HepG2 (cell line): ENCODE data around the gene CXCL17. TPM values are rescaled to one million over a fixed set of nuclear protein-coding genes. Genes with fewer than 3 reads are reported as not detected.

ENCODE experiments used
- DPF2 ChIP-seq: sonication (generic); formaldehyde crosslinking; IDR thresholded peaks from 2 replicates; pipeline ENCODE4 v1.4.0; 2020; ENCODE audit warnings: mild to moderate bottlenecking, low read depth, missing genetic modification reagents, borderline replicate concordance
- ELF3 ChIP-seq: IDR thresholded peaks from 2 replicates; pipeline ENCODE4 v1.6.1; 2016; ENCODE audit warnings: missing genetic modification reagents, missing compliant biosample characterization
- HDAC1 ChIP-seq: sonication (generic); formaldehyde crosslinking; IDR thresholded peaks from 2 replicates; pipeline ENCODE4 v1.5.1; 2020; ENCODE audit warnings: mild to moderate bottlenecking, missing genetic modification reagents
- KDM2A ChIP-seq: sonication (generic); formaldehyde crosslinking; IDR thresholded peaks from 2 replicates; pipeline ENCODE4 v1.4.0; 2020; ENCODE audit warnings: low read depth, missing genetic modification reagents, borderline replicate concordance
- RCOR2 ChIP-seq: IDR thresholded peaks from 2 replicates; pipeline ENCODE4 v1.6.1; 2016; ENCODE audit warnings: missing biosample characterization, missing genetic modification reagents
- SIX1 ChIP-seq: sonication (generic); formaldehyde crosslinking; IDR thresholded peaks from 2 replicates; pipeline ENCODE4 v1.4.0; 2020; ENCODE audit warnings: missing genetic modification reagents, borderline replicate concordance
- TBX2 ChIP-seq: sonication (generic); formaldehyde crosslinking; IDR thresholded peaks from 2 replicates; pipeline ENCODE4 v1.5.0; 2020; ENCODE audit warnings: missing genetic modification reagents, mild to moderate bottlenecking, borderline replicate concordance
- TFDP1 ChIP-seq: IDR thresholded peaks from 2 replicates; pipeline ENCODE4 v1.6.1; 2016; ENCODE audit warnings: missing compliant biosample characterization, missing genetic modification reagents, borderline replicate concordance
- THRA ChIP-seq: sonication (generic); formaldehyde crosslinking; IDR thresholded peaks from 2 replicates; pipeline ENCODE4 v1.4.0; 2020; ENCODE audit warnings: missing genetic modification reagents, borderline replicate concordance
- USF2 ChIP-seq, 2 experiments: sonication (generic) in 1 of 2; formaldehyde crosslinking in 1 of 2; IDR thresholded peaks; 2 replicates each; pipeline versions ENCODE4 v1.5.1 to v1.6.1; 2011 to 2020; ENCODE audit warnings: borderline replicate concordance in 1 of 2, low read depth in 1 of 2, low read length in 1 of 2, mild to moderate bottlenecking in 1 of 2, missing genetic modification reagents in 1 of 2, moderate library complexity in 1 of 2
- polyA plus RNA-seq, 8 experiments: library from polyadenylated mRNA; depleted of rRNA in 3 of 8; stranded (reverse) in 7 of 8; unstranded in 1 of 8; fragments of >200 nt; fragmentation: Illumina TruSeq in 4 of 8; extraction: Trizol in 4 of 8; gene quantifications; 2 replicates each; pipeline versions ENCODE4 v1.2.1 to v1.2.3, GENCODE V29; 2011 to 2016; ENCODE audit warnings: low read depth in 4 of 8, missing spikeins in 1 of 8, mixed read lengths in 1 of 8; ENCODE audit not compliant: insufficient read depth in 1 of 8
- total RNA-seq, 5 experiments: library from RNA; depleted of rRNA; stranded (reverse); fragments of >200 nt; fragmentation: Illumina TruSeq; extraction: Trizol; gene quantifications; 2 replicates each; pipeline ENCODE4 v1.2.3, GENCODE V29; 2016; ENCODE audit warnings: low read depth in 1 of 5
- TF ChIP-seq, protein P1 (sequence below): IDR thresholded peaks from 2 replicates; pipeline ENCODE4 v1.6.1; 2016; ENCODE audit warnings: low read depth, missing genetic modification reagents, missing compliant biosample characterization
- TF ChIP-seq, protein P2 (sequence below): sonication (generic); formaldehyde crosslinking; IDR thresholded peaks from 2 replicates; pipeline ENCODE4 v1.4.0; 2020; ENCODE audit warnings: missing genetic modification reagents, mild to moderate bottlenecking, borderline replicate concordance

CXCL17 gene
- total and polyA plus RNA-seq, 2 of the 13 experiments (the other 11 are each of a cell fraction or from before 2014, with no cell fraction given): 0.12 TPM; not detected in 1

- TF ChIP-seq, protein P1, sequence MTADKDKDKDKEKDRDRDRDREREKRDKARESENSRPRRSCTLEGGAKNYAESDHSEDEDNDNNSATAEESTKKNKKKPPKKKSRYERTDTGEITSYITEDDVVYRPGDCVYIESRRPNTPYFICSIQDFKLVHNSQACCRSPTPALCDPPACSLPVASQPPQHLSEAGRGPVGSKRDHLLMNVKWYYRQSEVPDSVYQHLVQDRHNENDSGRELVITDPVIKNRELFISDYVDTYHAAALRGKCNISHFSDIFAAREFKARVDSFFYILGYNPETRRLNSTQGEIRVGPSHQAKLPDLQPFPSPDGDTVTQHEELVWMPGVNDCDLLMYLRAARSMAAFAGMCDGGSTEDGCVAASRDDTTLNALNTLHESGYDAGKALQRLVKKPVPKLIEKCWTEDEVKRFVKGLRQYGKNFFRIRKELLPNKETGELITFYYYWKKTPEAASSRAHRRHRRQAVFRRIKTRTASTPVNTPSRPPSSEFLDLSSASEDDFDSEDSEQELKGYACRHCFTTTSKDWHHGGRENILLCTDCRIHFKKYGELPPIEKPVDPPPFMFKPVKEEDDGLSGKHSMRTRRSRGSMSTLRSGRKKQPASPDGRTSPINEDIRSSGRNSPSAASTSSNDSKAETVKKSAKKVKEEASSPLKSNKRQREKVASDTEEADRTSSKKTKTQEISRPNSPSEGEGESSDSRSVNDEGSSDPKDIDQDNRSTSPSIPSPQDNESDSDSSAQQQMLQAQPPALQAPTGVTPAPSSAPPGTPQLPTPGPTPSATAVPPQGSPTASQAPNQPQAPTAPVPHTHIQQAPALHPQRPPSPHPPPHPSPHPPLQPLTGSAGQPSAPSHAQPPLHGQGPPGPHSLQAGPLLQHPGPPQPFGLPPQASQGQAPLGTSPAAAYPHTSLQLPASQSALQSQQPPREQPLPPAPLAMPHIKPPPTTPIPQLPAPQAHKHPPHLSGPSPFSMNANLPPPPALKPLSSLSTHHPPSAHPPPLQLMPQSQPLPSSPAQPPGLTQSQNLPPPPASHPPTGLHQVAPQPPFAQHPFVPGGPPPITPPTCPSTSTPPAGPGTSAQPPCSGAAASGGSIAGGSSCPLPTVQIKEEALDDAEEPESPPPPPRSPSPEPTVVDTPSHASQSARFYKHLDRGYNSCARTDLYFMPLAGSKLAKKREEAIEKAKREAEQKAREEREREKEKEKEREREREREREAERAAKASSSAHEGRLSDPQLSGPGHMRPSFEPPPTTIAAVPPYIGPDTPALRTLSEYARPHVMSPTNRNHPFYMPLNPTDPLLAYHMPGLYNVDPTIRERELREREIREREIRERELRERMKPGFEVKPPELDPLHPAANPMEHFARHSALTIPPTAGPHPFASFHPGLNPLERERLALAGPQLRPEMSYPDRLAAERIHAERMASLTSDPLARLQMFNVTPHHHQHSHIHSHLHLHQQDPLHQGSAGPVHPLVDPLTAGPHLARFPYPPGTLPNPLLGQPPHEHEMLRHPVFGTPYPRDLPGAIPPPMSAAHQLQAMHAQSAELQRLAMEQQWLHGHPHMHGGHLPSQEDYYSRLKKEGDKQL (CRISPR knock-in tag): peak; percentile 63; the same call in 1 of the 2 replicates
- TF ChIP-seq TBX2: peak; percentile 93
- TF ChIP-seq, protein P2, sequence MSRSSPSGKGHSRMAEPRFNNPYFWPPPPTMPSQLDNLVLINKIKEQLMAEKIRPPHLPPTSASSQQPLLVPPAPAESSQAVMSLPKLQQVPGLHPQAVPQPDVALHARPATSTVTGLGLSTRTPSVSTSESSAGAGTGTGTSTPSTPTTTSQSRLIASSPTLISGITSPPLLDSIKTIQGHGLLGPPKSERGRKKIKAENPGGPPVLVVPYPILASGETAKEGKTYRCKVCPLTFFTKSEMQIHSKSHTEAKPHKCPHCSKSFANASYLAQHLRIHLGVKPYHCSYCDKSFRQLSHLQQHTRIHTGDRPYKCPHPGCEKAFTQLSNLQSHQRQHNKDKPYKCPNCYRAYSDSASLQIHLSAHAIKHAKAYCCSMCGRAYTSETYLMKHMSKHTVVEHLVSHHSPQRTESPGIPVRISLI (CRISPR knock-in tag): peak; percentile 48; the same call in 1 of the 2 replicates
- TF ChIP-seq THRA: peak; percentile 63; the same call in 1 of the 2 replicates
- peak; percentile 86; the same call in 1 of the 2 replicates for TF ChIP-seq RCOR2 (CRISPR knock-in tag)
- peak; percentile 77; the same call in 1 of the 2 replicates for TF ChIP-seq DPF2 (CRISPR knock-in tag)
- peak; percentile 96 for TF ChIP-seq ELF3
- peak; percentile 54; the same call in 1 of the 2 replicates for TF ChIP-seq TFDP1
- TF ChIP-seq KDM2A: 0 out of 2 replicates have a peak, but pooled peaks have one; percentile 21
- no peak for TF ChIP-seq USF2 (IDR thresholded peaks at IDR 0.05; ENCODE audit: low read depth, low read length)
- no peak for TF ChIP-seq USF2 (CRISPR knock-in tag; IDR thresholded peaks at IDR 0.05; ENCODE audit: borderline replicate concordance)
- peak; percentile 22; the same call in 1 of the 2 replicates for TF ChIP-seq SIX1 (CRISPR knock-in tag)
- TF ChIP-seq HDAC1 (CRISPR knock-in tag): peak; percentile 52; the same call in 1 of the 2 replicates
Observed at GRCh38 chr19:42480335-42481095, 37.8 kb upstream of the CXCL17 start (continued).
